ENCODE data around the gene CDON. TPM values are rescaled to one million over a fixed set of nuclear protein-coding genes. Genes with fewer than 3 reads are reported as not detected.

CDON gene
- total RNA-seq, 1 experiment from 2014 or later = 17.1 TPM

- TF ChIP-seq SIN3A (IDR thresholded peaks at IDR 0.05; ENCODE audit: borderline replicate concordance, insufficient read depth, low read depth, low read length) = no peak
- no peak for TF ChIP-seq REST (IDR thresholded peaks at IDR 0.05; ENCODE audit: insufficient read depth in 1 of 2, low read depth in 2 of 2, low read length in 1 of 2)
- no peak for TF ChIP-seq CTCF (IDR thresholded peaks at IDR 0.05)
- no peak for TF ChIP-seq POLR2AphosphoS5 (IDR thresholded peaks at IDR 0.05; ENCODE audit: low read depth, low read length)
- TF ChIP-seq TCF7L2 (IDR thresholded peaks at IDR 0.05; ENCODE audit: low read depth, low read length) = no peak
- in situ Hi-C loops (cut with HindIII; ENCODE audit: low pct_unique_long_range_greater_than_20kb, low sequenced_read_pairs) = no loop called here
- H3K4me1 ChIP-seq (ENCODE audit: control insufficient read depth, insufficient read depth, low read length) = no peaks in the 10 kb centered on the region; the same call in 1 of the 2 replicates
- H3K9me3 ChIP-seq (ENCODE audit: control insufficient read depth, insufficient read depth, low read depth, low read length) = no peaks in the 10 kb centered on the region
- no peaks in the 10 kb centered on the region for H3K36me3 ChIP-seq (ENCODE audit: control insufficient read depth, insufficient read depth, low read length)
- no peak overlapping the region for H3K4me3 ChIP-seq (ENCODE audit: low read depth in 2 of 2, low read length in 2 of 2)
- intact Hi-C loops (cut with micrococcal nuclease; ENCODE audit: unreplicated experiment) = no loop called here
- no peaks in the 10 kb centered on the region for H3K27me3 ChIP-seq (ENCODE audit: control insufficient read depth, insufficient read depth, low read length)
- ATAC-seq (no peak), DNase-seq (ENCODE audit: low read depth, low spot score) (no peak)
- ChIA-PET CTCF (no interaction called here), POLR2A (no interaction called here)
- no peak overlapping the region for H3K27ac ChIP-seq (ENCODE audit: low read length)
- no TSS peak for BruUV-seq (replicated peaks)
Observed at GRCh38 chr11:126101930-126102283, 39.2 kb upstream of the CDON start.

- no peak for ATAC-seq
- in situ Hi-C loops (cut with HindIII; ENCODE audit: low pct_unique_long_range_greater_than_20kb, low sequenced_read_pairs) (no loop called here), intact Hi-C loops (cut with micrococcal nuclease; ENCODE audit: unreplicated experiment) (no loop called here)
- no peaks in the 10 kb centered on the region for H3K9me3 ChIP-seq (ENCODE audit: control insufficient read depth, insufficient read depth, low read depth, low read length)
- CTCF ChIA-PET = no interaction called here
- no peaks in the 10 kb centered on the region; the same call in 1 of the 2 replicates for H3K4me1 ChIP-seq (ENCODE audit: control insufficient read depth, insufficient read depth, low read length)
- no peak for TF ChIP-seq REST (IDR thresholded peaks at IDR 0.05; ENCODE audit: insufficient read depth in 1 of 2, low read depth in 2 of 2, low read length in 1 of 2)
- TF ChIP-seq SIN3A (IDR thresholded peaks at IDR 0.05; ENCODE audit: borderline replicate concordance, insufficient read depth, low read depth, low read length) = no peak
- no peak for TF ChIP-seq TCF7L2 (IDR thresholded peaks at IDR 0.05; ENCODE audit: low read depth, low read length)
- TF ChIP-seq CTCF (IDR thresholded peaks at IDR 0.05) = no peak
- no peak for TF ChIP-seq POLR2AphosphoS5 (IDR thresholded peaks at IDR 0.05; ENCODE audit: low read depth, low read length)
- H3K4me3 ChIP-seq (ENCODE audit: low read depth in 2 of 2, low read length in 2 of 2) = no peak overlapping the region
- H3K27me3 ChIP-seq (ENCODE audit: control insufficient read depth, insufficient read depth, low read length) = no peaks in the 10 kb centered on the region
- POLR2A ChIA-PET = interaction anchor here (0.5 kb wide), 1 partner anchor 9 kb away, joined by 4 read pairs; no protein-coding TSS in a partner anchor
- BruUV-seq (replicated peaks) = no TSS peak
- no peak overlapping the region for H3K27ac ChIP-seq (ENCODE audit: low read length)
- H3K36me3 ChIP-seq (ENCODE audit: control insufficient read depth, insufficient read depth, low read length) = no peaks in the 10 kb centered on the region
- DNase-seq (ENCODE audit: low read depth, low spot score) = no peak
Observed at GRCh38 chr11:126101251-126101929, 38.7 kb upstream of the CDON start.

All from Panc1 (cell line).